Osteocyte (in vitro differentiated cells): Measurements from ENCODE around the gene TFB2M. TPM values are rescaled to one million over a fixed set of nuclear protein-coding genes. Genes with fewer than 3 reads are reported as not detected.

Experiments
- DNase-seq: peaks from one replicate; pipeline ENCODE4 v3.0.0; 2021; ENCODE audit warnings: mixed read lengths; ENCODE audit not compliant: unreplicated experiment; ENCODE audit errors: extremely low spot score
- H3K27ac Mint-ChIP-seq: one replicate; pipeline ENCODE4 v1.8.0; 2021; ENCODE audit warnings: mild to moderate bottlenecking, mixed read lengths; ENCODE audit not compliant: unreplicated experiment
- H3K27me3 Mint-ChIP-seq: one replicate; pipeline ENCODE4 v1.8.0; 2021; ENCODE audit warnings: mixed read lengths; ENCODE audit not compliant: unreplicated experiment
- H3K36me3 Mint-ChIP-seq: one replicate; pipeline ENCODE4 v1.8.0; 2021; ENCODE audit warnings: mixed read lengths; ENCODE audit not compliant: unreplicated experiment
- H3K4me1 Mint-ChIP-seq: one replicate; pipeline ENCODE4 v1.8.0; 2021; ENCODE audit warnings: mixed read lengths; ENCODE audit not compliant: unreplicated experiment
- H3K4me3 Mint-ChIP-seq: one replicate; pipeline ENCODE4 v1.8.0; 2021; ENCODE audit warnings: mild to moderate bottlenecking, moderate library complexity, mixed read lengths; ENCODE audit not compliant: unreplicated experiment
- H3K9me3 Mint-ChIP-seq: one replicate; pipeline ENCODE4 v1.8.0; 2021; ENCODE audit warnings: mixed read lengths; ENCODE audit not compliant: unreplicated experiment
- CTCF ChIP-seq: fragments of 200-600 bp; sonication (generic); IDR thresholded peaks from 2 replicates; pipeline ENCODE4 v1.5.0; 2021; ENCODE audit warnings: antibody characterized with exemption, mild to moderate bottlenecking, moderate library complexity
- total RNA-seq: library from RNA; stranded (reverse); gene quantifications from 2 replicates; pipeline ENCODE4 v1.2.1, GENCODE V29; 2021

TFB2M gene
- total RNA-seq, 1 donor from 2014 or later = 12.5 TPM

GRCh38 chr1:246516126-246516525 is 49.9 kb downstream of the TFB2M start:
- peaks cover 15% of the 10 kb centered on the region for H3K9me3 Mint-ChIP-seq
- H3K4me3 Mint-ChIP-seq = no peak overlapping the region
- H3K27ac Mint-ChIP-seq = no peak overlapping the region
- DNase-seq = no peak
- no peaks in the 10 kb centered on the region for H3K4me1 Mint-ChIP-seq
- H3K36me3 Mint-ChIP-seq = no peaks in the 10 kb centered on the region
- H3K27me3 Mint-ChIP-seq = no peaks in the 10 kb centered on the region
- no peak for TF ChIP-seq CTCF

GRCh38 chr1:246515390-246516005 is 50.6 kb downstream of the TFB2M start:
- H3K27ac Mint-ChIP-seq = no peak overlapping the region
- H3K9me3 Mint-ChIP-seq = peaks cover 15% of the 10 kb centered on the region
- no peaks in the 10 kb centered on the region for H3K4me1 Mint-ChIP-seq
- H3K36me3 Mint-ChIP-seq = no peaks in the 10 kb centered on the region
- H3K4me3 Mint-ChIP-seq = no peak overlapping the region
- no peak for DNase-seq
- no peaks in the 10 kb centered on the region for H3K27me3 Mint-ChIP-seq
- TF ChIP-seq CTCF = no peak

GRCh38 chr1:246513619-246514343 is 52.3 kb downstream of the TFB2M start:
- no peak overlapping the region for H3K4me3 Mint-ChIP-seq
- H3K4me1 Mint-ChIP-seq = no peaks in the 10 kb centered on the region
- TF ChIP-seq CTCF = no peak
- H3K27me3 Mint-ChIP-seq = no peaks in the 10 kb centered on the region
- H3K9me3 Mint-ChIP-seq = peaks cover 15% of the 10 kb centered on the region
- no peak overlapping the region for H3K27ac Mint-ChIP-seq
- DNase-seq = no peak
- no peaks in the 10 kb centered on the region for H3K36me3 Mint-ChIP-seq

- Mint-ChIP-seq H3K27me3 (no peaks in the 10 kb centered on the region), H3K4me3 (no peak overlapping the region)
- no peak for TF ChIP-seq CTCF
Measured at GRCh38 chr1:246513041-246513440, 53.0 kb downstream of the TFB2M start.

GRCh38 chr1:246512635-246513034 is 53.4 kb downstream of the TFB2M start:
- Mint-ChIP-seq H3K27me3 (no peaks in the 10 kb centered on the region), H3K9me3 (peaks cover 15% of the 10 kb centered on the region), H3K36me3 (no peaks in the 10 kb centered on the region), H3K4me1 (no peaks in the 10 kb centered on the region), H3K4me3 (no peak overlapping the region), H3K27ac (no peak overlapping the region)
- no peak for TF ChIP-seq CTCF
- no peak for DNase-seq

More at GRCh38 chr1:246513041-246513440, 53.0 kb downstream of the TFB2M start:
- no peaks in the 10 kb centered on the region for H3K4me1 Mint-ChIP-seq
- H3K27ac Mint-ChIP-seq = no peak overlapping the region
- H3K36me3 Mint-ChIP-seq = no peaks in the 10 kb centered on the region
- H3K9me3 Mint-ChIP-seq = peaks cover 15% of the 10 kb centered on the region
- DNase-seq = no peak
